NCI-H82 (cell line): Measurements from ENCODE around the gene FGGY.
"Not testable (repeated sequence)": the region's sequence is repeated elsewhere in the genome, so short reads cannot be mapped to it uniquely, and the experiment has no call there.

Experiments
- DNase-seq: peaks from one replicate; lab custom pipeline; 2025; lab: John Stamatoyannopoulos, UW

The FGGY gene

DNA sequence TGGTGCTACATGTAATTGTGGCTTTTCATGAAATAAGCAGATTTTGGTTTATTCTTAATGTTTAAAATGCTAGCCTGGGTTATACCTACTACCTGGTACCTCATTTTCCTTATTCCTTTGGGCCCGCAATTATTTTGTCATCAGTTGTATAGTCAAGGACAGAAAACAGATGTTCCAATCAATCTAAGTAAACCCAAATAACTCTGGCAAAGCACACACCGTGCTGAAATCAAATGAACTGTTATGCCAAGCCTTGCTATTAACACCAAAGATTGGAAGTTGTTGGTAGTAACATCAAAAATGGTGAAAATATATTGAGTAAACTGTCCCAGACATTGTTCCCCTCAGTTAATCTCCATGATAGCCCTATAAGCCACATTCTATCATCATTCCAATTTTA lies 248.9 kb downstream of the FGGY start:
- no peak for DNase-seq

DNA sequence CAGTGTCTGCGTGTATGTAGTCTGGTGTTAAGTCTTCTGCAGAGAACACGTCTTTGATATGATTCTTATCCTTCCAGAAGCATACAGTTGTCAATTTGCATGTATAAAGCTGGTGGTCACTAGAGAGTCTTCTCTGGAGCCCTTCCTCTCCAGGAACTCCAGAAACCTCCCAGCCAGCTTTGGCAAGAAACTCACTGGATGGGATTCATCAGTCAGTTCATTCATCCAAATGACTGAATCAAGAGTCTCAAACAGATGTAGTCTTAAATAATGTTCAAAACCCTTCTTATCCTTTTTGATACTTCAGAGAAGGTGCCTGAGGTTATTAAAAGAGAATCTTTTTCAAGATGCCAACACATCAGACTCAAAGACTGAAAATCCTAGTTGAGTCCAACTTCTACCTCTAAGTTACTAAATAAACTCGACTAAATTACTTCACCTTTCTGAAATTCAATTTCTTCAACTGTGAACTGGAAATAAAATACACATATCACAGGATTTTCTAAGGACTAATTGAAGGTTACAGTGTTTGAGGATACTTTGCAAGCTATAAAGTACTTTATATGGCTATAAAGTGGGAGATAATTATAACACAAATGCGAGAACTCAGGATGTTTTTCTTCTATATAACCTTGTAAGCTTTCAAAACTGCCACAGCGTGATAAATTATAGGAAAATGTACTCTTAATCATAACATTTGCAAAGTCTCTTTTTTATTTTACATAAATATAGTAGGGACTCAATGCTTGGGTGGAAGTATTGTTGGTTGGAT lies 252.4 kb downstream of the FGGY start:
- DNase-seq = no peak

DNA sequence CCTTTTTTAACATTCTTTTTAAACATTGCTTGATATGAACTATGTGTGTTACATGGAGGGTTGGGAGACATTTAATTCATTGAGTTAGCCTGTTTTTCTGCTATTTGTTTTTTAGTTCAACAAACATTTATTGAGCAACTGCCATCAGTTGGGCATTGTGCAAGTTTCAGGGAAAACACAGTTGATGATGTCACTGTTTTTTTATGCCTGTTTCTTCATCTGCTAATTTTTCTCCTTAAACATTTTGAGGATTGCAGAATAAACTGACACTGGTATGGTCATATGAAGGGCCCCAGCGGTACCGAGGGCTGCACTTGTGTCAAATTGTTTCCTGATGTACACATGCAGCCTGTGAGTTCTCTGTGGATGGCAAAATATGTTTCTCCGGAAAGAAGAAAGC lies 253.0 kb downstream of the FGGY start:
- no peak for DNase-seq

DNA sequence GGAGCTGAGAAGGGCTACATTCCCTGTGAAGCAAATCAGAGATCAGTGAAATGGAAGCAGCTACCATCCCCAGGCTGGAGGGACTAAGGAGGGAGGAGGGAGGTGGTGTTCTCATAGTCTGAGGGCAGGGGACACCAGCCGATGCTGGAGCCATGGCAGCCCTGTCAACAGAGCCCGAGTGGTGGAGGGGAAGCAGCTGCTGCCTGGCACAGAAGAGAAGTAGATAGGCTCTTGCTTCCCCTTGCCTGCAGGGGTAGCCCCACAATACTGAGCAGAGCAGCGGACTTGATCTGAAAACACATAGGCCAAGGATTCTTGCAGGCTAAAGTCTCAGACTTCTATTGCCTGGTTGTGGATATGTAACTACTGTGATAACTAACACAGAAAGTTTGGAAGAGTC lies 255.1 kb downstream of the FGGY start:
- DNase-seq = no peak

DNA sequence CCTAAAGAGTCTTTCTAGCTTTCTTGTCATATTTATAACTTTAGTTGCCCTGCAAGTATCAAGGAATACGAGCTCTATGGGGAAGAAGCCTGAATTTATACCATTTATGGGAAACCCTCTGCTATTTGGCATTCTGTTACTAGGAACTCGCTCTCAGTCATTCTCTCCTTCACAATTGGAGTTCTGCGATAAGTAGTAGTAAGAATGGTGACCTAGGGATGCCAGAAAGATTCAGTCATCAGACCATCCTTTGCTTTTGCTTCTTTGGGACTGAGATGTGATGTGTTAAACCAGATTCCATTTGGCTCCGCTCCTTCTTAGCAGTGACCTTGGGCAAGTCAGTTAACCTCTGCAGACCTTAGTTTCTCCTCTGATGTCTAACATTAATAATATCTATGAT lies 256.5 kb downstream of the FGGY start:
- DNase-seq = no peak

DNA sequence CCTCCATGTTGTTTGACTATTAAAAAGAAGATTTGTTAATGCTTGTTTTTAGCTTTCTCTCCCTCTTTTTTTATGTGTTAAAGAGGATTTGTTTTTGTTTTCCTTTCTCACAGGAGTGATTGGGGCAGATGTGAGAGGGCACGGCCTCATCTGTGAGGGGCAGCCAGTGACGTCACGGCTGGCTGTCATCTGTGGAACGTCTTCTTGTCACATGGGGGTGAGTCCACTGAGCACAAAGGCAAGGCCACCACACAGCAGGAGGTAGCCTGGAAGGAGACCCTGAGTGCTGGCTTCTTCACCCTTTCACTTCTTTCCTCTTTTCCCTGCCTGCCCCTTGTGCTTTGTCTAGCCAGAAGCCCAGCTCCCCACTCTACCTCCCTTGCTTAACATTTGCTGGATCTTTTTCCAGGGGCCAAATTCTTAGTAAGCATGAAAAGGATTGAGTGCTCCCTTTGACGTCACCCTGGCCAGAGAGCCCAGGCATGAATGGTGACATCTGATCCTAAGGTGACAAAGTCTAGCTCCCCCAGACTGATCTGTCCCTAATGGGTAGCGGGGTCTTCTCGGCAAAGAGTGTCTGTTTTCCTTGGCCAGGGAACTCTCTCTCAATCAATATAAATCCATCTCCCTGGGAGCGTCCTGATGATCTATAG lies 257.2 kb downstream of the FGGY start:
- no peak for DNase-seq

DNA sequence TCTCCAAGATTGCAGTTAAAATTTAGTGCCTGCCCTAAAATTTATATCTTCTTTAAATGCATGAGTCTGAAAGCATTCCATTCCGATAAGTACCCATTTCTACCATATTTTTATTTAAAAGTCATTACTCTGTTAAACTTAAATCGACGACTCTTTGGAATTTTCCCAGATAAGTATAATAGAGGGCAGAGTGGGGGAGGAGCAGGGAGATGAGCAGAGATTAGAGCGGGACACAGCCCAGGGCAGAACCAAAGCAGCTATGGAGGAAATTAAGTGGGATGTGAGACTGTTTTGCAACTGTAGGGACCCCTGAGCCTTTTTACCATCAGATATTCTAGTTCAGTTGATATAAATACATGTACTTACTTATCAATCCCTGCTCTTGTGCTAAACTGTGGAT lies 257.9 kb downstream of the FGGY start:
- no peak for DNase-seq

DNA sequence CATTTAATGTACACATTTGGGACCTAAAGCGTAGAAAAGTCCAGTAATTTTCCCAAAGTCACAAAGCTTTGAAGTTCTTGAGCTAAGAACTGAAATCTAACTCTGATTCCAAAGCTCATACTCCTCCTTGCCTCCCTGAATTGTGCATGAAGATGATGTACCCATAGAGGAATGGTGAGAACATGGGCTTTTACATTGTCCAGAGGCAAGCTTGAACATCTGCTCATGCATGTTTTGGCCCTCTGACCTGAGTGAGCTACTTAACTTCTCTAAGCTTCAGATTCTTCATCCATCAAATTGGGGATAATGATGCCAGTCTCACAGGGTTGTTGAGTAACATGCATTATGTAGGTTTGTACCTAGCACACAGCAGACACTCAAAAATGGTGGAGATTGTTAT lies 259.5 kb downstream of the FGGY start:
- peak; percentile 67 for DNase-seq

DNA sequence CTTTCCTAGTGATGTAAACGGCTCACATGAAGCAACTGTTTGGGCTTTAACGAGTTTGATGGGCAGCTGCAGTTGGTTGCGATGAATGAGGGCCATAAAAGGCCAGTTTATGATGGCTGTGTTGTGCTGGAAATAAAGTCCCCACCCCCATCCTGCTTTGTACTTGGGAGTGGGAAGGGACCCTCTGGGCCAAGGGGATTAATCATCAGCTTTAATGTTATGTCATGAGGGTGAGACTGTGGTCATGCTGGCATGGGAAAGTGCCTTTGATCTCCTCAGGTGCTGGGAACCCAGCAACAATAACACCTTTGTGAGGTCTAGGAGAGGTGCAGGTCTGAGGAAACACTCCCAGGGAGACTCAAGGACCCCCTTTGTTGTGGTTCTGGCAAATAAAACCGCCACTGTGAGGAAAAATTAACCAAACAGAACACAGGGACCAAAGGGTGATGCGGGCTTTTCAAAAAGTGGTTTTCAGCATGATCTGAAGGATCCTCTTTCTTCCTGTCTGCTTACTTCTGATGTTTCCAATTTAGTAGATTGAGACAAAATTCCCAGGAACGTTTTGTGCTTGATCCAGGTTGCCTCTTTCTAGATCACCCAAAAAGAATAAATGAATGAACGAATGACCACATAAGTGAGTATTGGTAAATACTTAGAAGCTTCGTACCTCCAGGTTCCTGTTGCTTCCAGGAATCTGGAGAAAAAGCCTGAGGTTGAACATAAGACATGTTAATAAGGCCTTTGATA lies 260.1 kb downstream of the FGGY start:
- DNase-seq = peak; percentile 45

DNA sequence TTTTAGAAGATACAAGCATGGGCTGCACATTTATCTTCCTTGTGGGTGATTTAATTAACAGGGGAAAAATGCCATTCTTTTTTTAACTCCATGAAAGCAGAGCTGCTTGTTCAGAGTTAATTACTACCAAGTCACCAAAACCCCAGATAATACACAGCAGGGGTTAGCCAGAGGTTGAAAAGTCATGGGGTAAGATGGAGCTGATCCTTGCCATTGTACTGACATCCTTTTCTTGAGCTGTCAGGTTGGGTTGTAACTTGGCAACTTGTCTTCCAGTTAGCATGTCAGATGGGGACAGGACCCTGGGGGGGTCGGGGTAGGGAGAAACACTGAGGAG lies 260.6 kb downstream of the FGGY start:
- DNase-seq = no peak

DNA sequence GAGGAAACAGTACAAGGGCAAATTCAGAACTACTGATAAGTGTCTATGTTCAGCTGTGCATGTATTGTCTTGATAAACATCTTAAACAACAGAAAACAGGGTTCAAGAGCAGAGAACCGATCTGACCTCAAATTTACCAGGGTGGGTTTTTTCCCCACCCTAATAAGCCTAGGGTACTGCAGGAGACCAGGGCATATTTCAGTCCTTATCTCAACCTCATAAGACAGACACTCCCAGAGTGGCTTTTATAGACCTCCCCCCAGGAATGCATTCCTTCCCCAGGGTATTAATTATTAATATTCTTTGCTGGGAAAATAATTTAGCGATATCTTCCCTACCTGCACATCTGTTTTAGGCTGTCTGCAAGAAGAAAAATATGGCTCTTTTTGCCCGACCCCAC lies 261.7 kb downstream of the FGGY start:
- DNase-seq = not testable (repeated sequence)

DNA sequence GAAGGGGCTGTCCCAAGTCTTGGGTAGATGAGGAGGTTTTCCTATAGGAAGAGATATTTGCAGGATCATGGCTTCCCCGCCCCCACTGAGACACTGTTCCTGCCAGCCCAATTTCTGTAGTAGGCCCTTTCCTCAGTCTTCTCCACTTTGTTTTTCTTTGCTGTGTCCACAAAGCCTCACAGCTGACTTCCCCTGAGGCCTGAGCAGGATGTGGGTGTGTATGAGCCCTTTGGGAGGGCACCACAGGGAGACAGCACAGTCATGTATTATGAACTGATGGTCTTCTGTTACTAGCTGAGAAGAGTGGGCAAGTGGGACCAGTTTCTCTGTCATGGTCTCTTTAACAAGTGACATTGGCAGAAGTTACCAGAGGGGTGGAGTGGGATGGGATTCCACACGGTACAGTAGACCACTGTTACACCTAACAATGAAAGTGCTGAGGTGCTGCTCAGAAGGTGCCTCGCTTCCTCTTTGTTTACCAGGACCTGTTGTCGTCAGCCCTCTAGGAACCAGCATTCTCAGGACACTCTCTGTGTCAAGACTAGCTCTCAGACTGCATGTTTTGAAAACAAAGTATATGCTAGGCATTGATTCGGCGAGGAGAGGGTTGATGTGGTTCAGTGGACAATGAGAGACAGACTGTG lies 264.0 kb downstream of the FGGY start:
- DNase-seq = no peak

DNA sequence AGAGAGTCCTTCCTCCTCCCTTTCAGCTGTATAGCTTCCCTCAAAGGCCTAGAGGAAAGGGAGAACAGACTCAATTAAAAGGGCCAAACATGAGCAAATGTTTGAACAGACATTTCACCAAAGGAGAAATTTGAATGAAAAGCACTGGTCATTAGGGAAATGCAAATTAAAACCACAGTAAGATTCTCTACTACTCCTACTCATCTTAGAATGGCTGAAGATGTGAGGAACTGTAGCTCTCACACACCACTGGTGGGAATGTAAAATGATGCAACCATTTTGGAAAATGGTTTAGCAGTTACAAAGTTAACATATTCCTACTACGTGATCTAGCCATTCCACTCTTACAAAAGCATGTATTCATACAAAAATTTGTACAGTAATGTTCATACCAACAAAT lies 264.9 kb downstream of the FGGY start:
- DNase-seq = no peak

DNA sequence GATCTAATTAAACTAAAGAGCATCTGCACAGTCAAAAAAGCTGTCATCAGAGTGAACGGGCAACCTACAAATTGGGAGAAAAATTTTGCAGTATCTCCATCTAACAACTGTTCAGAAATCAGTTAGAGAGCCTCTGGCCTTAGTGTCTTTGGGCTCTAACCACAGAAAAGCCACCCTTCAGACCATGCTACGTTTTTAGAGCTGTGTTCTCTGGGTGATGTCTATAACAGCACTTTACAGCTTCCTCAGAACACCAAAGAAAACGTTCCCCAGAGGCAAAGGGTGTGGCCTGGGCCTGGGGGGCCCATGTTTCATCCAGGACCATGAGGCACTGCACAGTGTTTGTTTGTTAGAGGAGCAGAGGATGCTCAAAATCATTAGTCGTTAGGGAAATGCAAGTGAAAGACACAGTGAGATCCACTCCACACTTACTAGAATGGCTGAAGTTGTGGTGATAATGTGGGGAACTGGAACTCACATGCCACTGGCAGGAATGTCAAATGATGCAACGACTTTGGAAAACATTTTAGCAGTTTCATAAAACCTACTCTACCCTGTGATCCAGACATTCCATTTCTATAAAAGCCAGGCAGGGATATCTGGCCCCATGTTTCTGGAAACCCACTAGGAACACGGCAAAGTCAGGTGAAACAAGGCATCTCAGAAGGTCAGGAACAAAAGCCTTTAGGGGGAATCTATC lies 267.4 kb downstream of the FGGY start:
- DNase-seq = no peak

DNA sequence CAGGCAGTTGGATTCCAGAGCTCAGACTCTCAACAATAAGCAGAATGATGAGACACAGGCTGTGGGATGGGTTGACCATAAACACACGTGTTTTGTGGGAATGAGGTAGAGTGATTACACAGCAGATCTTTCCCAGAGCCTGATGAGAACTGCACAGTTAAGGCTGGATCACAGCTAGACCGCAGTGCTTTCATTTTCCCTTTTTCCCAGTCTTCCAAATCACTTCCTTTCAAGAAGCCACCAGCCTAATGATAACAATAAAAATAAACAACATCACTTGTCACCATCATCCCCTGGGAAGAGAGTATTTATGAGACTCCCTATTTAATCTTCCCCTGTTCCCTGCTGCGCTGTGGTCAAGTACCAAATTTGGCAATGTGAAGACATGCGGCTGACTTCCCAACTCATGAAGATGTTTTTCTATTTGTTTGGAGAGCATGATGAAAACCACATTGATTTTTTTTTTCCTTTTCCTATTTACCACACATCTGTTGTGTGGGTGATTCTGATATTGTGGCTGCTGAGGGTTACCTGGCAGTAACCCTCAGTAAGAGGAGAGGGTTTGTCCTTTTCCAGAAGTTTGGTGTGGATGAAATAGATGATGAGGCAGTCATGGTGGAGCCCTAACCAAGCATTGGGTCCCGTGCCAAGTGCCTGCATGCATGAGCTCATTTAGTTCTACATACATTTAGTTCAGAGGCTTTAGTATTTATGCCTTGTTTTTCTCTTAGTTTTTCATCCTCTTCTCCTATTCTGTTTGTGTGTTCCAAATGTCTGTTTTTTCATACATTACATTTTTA lies 268.9 kb downstream of the FGGY start:
- DNase-seq = no peak

DNA sequence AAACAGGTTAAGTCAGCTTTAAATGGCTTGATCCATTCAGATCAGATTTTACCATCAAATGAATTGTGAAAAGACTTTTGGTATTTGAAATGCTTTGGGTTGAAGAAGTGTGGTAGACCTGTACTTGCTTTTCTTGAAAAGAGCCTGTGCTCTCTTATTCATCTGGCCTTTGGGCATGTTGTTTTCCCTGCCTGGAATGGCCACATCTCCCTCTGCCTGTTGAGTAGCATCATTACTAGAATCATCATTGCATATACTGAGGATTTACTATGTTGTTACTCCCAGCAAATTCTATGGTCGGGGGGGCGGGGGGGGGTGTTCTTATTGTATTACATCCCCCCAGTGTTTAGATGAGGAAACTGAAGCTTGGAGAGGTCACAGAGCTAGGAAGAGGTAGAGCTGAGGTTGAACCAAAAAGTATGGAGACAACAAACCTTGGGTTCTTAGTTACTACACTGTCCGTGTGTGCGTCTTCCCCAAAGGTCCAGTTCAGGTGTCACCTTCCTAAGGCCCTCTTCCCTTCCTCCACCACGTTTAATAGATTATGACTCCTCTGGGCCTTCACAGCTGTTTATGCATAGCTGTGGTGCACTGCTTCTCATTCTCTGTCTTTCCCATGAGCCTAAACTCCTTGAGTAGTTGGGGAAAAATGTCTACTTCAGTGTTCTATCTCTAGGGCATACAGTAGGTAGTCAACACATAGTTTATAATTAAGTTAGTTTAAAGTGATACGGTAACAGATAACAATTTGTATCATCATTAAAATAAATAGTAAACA lies 271.5 kb downstream of the FGGY start:
- no peak for DNase-seq

DNA sequence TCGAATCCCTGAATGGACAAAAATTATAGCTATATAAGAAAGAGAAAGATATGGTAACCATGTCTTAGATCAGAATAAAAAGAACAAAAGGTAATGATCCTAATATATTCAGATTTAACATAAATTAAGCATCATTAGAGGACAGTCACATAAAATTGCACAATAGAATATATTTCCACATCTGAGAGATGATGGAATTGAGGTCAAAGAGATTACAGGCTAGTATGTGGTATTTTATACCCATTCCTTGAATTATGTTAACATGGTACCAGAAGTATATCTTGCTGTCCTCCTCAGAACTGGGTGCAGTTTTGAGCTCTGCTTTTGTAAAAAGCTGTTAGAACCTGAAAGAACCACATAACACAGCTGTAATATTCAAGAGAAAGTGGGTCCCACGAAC lies 272.3 kb downstream of the FGGY start:
- DNase-seq = no peak

DNA sequence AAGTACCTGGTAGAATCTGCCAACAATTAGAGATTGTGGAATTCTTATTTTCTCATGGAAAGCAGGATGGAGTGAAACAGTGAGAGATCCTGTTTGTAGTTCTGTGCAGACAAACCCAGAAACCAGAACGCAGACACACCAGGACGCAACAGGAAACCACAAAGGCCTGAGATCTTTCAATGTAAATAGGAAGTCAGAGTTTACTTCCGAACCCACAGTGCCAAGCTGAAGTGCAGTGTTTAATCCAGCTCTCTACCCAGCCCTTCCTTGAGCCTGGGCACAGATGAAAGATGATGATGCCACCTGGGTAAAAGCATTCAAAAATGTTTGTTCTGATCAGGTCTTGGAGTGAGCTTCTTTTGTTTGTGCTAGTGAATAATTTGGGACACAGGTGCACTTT lies 273.6 kb downstream of the FGGY start:
- no peak for DNase-seq

DNA sequence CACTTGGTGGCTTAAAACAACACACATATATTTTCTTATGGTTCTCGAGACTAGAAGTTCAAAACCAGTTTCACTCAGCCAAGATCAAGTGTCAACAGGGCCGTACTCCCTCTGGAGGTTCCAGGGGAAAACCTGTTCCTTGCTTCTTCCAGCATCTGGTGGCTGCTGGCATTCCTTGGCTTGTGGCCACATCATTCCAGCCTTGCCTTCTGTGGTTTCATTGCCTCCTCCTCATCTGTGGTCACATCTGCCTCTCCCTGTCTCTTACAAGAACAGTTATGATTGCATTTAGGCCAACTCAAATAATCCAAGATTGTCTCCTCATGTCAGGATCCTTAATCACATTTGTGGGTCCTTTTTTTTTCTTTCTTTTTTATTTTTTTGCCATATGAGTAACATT lies 277.2 kb downstream of the FGGY start:
- DNase-seq = no peak

DNA sequence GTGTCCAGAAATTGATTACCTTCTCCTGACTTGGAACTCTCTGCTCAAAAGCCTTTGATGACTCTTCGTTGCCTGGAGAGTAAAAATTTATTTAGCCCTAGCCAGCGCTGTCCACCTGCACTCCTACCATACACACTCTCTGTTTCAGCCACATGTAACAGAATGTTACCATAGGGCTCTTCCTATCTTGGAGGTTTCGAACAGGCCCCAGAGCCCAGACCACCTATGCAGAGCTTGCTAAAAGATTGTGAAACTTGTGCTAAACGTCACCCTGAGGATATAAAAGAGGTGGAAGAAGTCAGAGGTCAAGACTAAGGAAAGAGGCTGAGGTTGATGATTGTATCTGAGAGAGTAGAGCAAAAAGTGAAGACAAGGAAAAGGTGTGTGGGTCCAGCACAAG lies 280.9 kb downstream of the FGGY start:
- no peak for DNase-seq

DNA sequence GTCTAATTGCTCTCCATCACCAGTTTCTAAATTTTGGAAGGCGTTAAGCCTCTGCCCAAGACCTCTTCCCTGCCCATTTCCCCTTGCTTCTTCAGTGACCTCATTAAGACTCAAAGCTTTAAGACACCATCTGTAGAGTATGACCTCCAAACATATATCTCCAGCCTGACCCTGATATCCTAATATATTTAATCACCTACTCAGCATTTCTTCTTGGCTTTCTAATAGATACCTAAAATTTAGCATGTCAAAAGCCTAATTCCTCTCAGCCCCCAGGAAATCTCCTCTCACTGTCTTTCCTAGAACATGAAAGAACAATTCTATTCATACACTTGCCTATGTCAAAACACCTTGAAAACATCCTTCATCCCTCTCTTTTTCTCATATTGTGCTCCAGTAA lies 282.3 kb downstream of the FGGY start:
- no peak for DNase-seq
